SK-N-SH (cell line): ENCODE data around the gene EDIL3. TPM values are rescaled to one million over a fixed set of nuclear protein-coding genes. Genes with fewer than 3 reads are reported as not detected.
A peak's percentile ranks its signal among the peaks of the same experiment; 100 is the strongest.

Source experiments
- CTCF ChIA-PET: fragments of 300-600, 350-600 bp; formaldehyde crosslinking; extraction: SDS; loops from one replicate; lab custom pipeline; 2021; lab: Yijun Ruan, JAX
- POLR2A ChIA-PET: fragments of 350-600 bp; sonication (Branson Sonifier 250); formaldehyde crosslinking; extraction: SDS; loops from one replicate; lab custom pipeline; 2020; ENCODE audit warnings: antibody characterized with exemption, inconsistent platforms; lab: Yijun Ruan, JAX
- DNase-seq: peaks from one replicate; pipeline ENCODE4 v3.0.0; 2012
- H2AFZ ChIP-seq: fragments of 200-600 bp; sonication (generic); 2 replicates; pipeline ENCODE4 v1.8.1; 2016; ENCODE audit warnings: antibody characterized with exemption, mild to moderate bottlenecking, low read depth
- H3F3A ChIP-seq: fragments of 200-600 bp; sonication (generic); replicated peaks from 2 replicates; pipeline ENCODE3; 2016; ENCODE audit warnings: antibody characterized with exemption, mild to moderate bottlenecking; ENCODE audit not compliant: insufficient read depth
- H3K27ac ChIP-seq, 2 experiments: fragments of 200-500 bp in 1 of 2; fragments of 200-600 bp in 1 of 2; sonication (Bioruptor generic) in 1 of 2; sonication (generic), shearing (Covaris generic) in 1 of 2; 2 replicates each; pipeline versions ENCODE4 v1.5.1 to v1.6.1; 2014 to 2016; ENCODE audit warnings: low read depth in 2 of 2, inconsistent platforms in 1 of 2, low read length in 1 of 2, mild to moderate bottlenecking in 1 of 2, mixed read lengths in 1 of 2
- H3K27me3 ChIP-seq: fragments of 200-600 bp; sonication (generic), shearing (Covaris generic); 2 replicates; pipeline ENCODE4 v1.6.1; 2016; ENCODE audit warnings: mixed run types; ENCODE audit not compliant: insufficient read depth
- H3K36me3 ChIP-seq, 2 experiments: fragments of 200-500 bp in 1 of 2; fragments of 200-600 bp in 1 of 2; sonication (Bioruptor generic) in 1 of 2; sonication (generic) in 1 of 2; replicated peaks in 1 of 2; 2 replicates each; pipeline versions ENCODE3 to v1.5.1; 2014 to 2016; ENCODE audit warnings: low read length in 1 of 2, mild to moderate bottlenecking in 1 of 2; ENCODE audit not compliant: insufficient read depth in 2 of 2, control insufficient read depth in 1 of 2
- H3K4me1 ChIP-seq, 2 experiments: fragments of 200-500 bp in 1 of 2; fragments of 200-600 bp in 1 of 2; sonication (Bioruptor generic) in 1 of 2; sonication (generic), shearing (Covaris generic) in 1 of 2; 2 replicates each; pipeline versions ENCODE4 v1.5.1 to v1.6.1; 2014 to 2016; ENCODE audit warnings: low read depth in 1 of 2, low read length in 1 of 2, mixed run types in 1 of 2; ENCODE audit not compliant: insufficient read depth in 2 of 2, control insufficient read depth in 1 of 2
- H3K4me2 ChIP-seq: fragments of 200-600 bp; sonication (generic), shearing (Covaris generic); 2 replicates; pipeline ENCODE4 v1.6.1; 2017; ENCODE audit warnings: mixed run types
- H3K4me3 ChIP-seq, 2 experiments: fragments of 200-500 bp in 1 of 2; fragments of 200-600 bp in 1 of 2; sonication (Bioruptor generic) in 1 of 2; sonication (generic), shearing (Covaris generic) in 1 of 2; 2 replicates each; pipeline versions ENCODE4 v1.5.1 to v1.8.1; 2014 to 2016; ENCODE audit warnings: low read depth in 2 of 2, inconsistent platforms in 1 of 2, low read length in 1 of 2, mild to moderate bottlenecking in 1 of 2, mixed read lengths in 1 of 2, moderate library complexity in 1 of 2
- H3K79me2 ChIP-seq: fragments of 200-600 bp; sonication (generic); 2 replicates; pipeline ENCODE4 v1.8.1; 2017; ENCODE audit warnings: mild to moderate bottlenecking; ENCODE audit not compliant: insufficient read depth
- H3K9ac ChIP-seq: fragments of 200-600 bp; sonication (generic); 2 replicates; pipeline ENCODE4 v1.6.1; 2017; ENCODE audit warnings: mixed run types
- H3K9me2 ChIP-seq: fragments of 200-600 bp; sonication (generic); 2 replicates; pipeline ENCODE4 v1.6.1; 2017; ENCODE audit warnings: mixed run types
- H3K9me3 ChIP-seq: fragments of 200-600 bp; sonication (generic); 2 replicates; pipeline ENCODE4 v1.6.1; 2017; ENCODE audit warnings: mixed run types, mild to moderate bottlenecking, moderate library complexity
- H4K20me1 ChIP-seq: fragments of 200-600 bp; sonication (generic); 2 replicates; pipeline ENCODE4 v1.6.1; 2017; ENCODE audit warnings: mild to moderate bottlenecking, mixed run types; ENCODE audit not compliant: insufficient read depth
- EP300 ChIP-seq, 2 experiments: IDR thresholded peaks; 2 replicates each; pipeline versions ENCODE4 v1.4.0 to v1.6.1; 2012; ENCODE audit warnings: borderline replicate concordance in 1 of 2, low read depth in 1 of 2, low read length in 1 of 2
- EZH2phosphoT487 ChIP-seq: fragments of 200-600 bp; sonication (generic); IDR thresholded peaks from 2 replicates; pipeline ENCODE4 v1.6.1; 2017; ENCODE audit warnings: low read depth, mixed run types, mild to moderate bottlenecking, antibody characterized with exemption, moderate library complexity, borderline replicate concordance
- FOXJ3 ChIP-seq: sonication (generic); formaldehyde crosslinking; IDR thresholded peaks from 2 replicates; pipeline ENCODE4 v1.5.1; 2020; ENCODE audit warnings: mild to moderate bottlenecking, missing genetic modification reagents
- GABPA ChIP-seq: IDR thresholded peaks from 2 replicates; pipeline ENCODE4 v1.4.0; 2012; ENCODE audit warnings: low read depth, mild to moderate bottlenecking
- GATA2 ChIP-seq: sonication (generic); formaldehyde crosslinking; IDR thresholded peaks from 2 replicates; pipeline ENCODE4 v1.5.0; 2020; ENCODE audit warnings: mild to moderate bottlenecking, missing genetic modification reagents
- MEF2A ChIP-seq: IDR thresholded peaks from 2 replicates; pipeline ENCODE4 v1.4.0; 2012; ENCODE audit warnings: low read depth, borderline replicate concordance
- MXI1 ChIP-seq: IDR thresholded peaks from 2 replicates; pipeline ENCODE4 v1.6.1; 2012; ENCODE audit warnings: mild to moderate bottlenecking, low read depth, low read length, improper control_type of control experiment
- NFIC ChIP-seq: IDR thresholded peaks from 2 replicates; pipeline ENCODE4 v1.4.0; 2012; ENCODE audit warnings: borderline replicate concordance
- NRF1 ChIP-seq: IDR thresholded peaks from 2 replicates; pipeline ENCODE4 v1.6.1; 2012; ENCODE audit warnings: low read depth, mild to moderate bottlenecking, low read length
- RAD21 ChIP-seq: IDR thresholded peaks from 2 replicates; pipeline ENCODE4 v1.6.1; 2012; ENCODE audit warnings: mild to moderate bottlenecking, low read length
- RXRA ChIP-seq: IDR thresholded peaks from 2 replicates; pipeline ENCODE4 v1.4.0; 2012; ENCODE audit warnings: low read depth, mild to moderate bottlenecking, borderline replicate concordance
- SMC3 ChIP-seq: IDR thresholded peaks from 2 replicates; pipeline ENCODE4 v1.6.1; 2012; ENCODE audit warnings: low read depth, low read length, improper control_type of control experiment
- TCF12 ChIP-seq: IDR thresholded peaks from 2 replicates; pipeline ENCODE4 v1.4.0; 2012
- TEAD4 ChIP-seq: IDR thresholded peaks from 2 replicates; pipeline ENCODE4 v1.4.0; 2012; ENCODE audit warnings: mild to moderate bottlenecking, borderline replicate concordance; ENCODE audit not compliant: insufficient read depth
- YY1 ChIP-seq: IDR thresholded peaks from 2 replicates; pipeline ENCODE4 v1.4.0; 2012; ENCODE audit warnings: low read depth, mild to moderate bottlenecking
- WGBS: methylation state at CpG from one replicate; pipeline ENCODE4 v1.1.6; 2017; ENCODE audit warnings: low lambda C conversion rate; 5-methylcytosine and 5-hydroxymethylcytosine counted together
- polyA plus RNA-seq, 3 experiments: library from polyadenylated mRNA; depleted of rRNA; stranded (reverse); fragments of >200 nt; gene quantifications; 2 replicates each; pipeline ENCODE4 v1.2.3, GENCODE V29; 2012
- TF ChIP-seq, protein P1 (sequence below): IDR thresholded peaks from 2 replicates; pipeline ENCODE4 v1.4.0; 2012; ENCODE audit warnings: low read depth, borderline replicate concordance
- TF ChIP-seq, protein P2 (sequence below): IDR thresholded peaks from 2 replicates; pipeline ENCODE4; 2012
- TF ChIP-seq, protein P3 (sequence below): fragments of 200-600 bp; sonication (generic); IDR thresholded peaks from 2 replicates; pipeline ENCODE4 v1.6.1; 2017; ENCODE audit warnings: antibody characterized with exemption, mild to moderate bottlenecking, moderate library complexity
- TF ChIP-seq, protein P4 (sequence below): fragments of 150-350 bp; IDR thresholded peaks from 2 replicates; pipeline ENCODE4 v1.6.1; 2016; ENCODE audit warnings: mild to moderate bottlenecking, low read depth, low read length
- TF ChIP-seq, protein P5 (sequence below): IDR thresholded peaks from 2 replicates; pipeline ENCODE4 v1.4.0; 2012; ENCODE audit warnings: low read depth, borderline replicate concordance

The EDIL3 gene
- polyA plus RNA-seq, 1 of the 3 experiments (the other 2 are of a cell fraction): 51.5 TPM

DNA sequence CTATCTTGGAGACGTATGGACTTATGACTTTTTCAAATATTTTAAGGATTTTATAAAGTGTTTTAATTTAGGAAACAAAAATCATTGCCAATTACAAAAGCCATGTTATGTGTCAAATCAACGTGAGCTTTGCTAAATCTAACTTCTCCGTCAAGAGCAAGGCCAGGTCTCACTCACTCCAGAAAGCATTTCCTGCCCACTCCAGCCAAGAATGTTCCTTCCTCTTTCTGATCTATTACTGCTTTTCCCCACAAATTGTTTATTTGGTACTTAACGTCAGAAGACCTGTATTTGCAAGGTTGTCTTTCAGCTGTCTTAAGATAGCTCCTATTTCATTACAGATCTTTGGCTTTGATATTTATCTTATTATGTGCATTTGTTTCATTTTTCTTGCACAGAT is 470.5 kb downstream of the EDIL3 start:
- H3K9me3 ChIP-seq: no peaks in the 10 kb centered on the region
- H3F3A ChIP-seq: peaks cover 8% of the 10 kb centered on the region
- H3K4me1 ChIP-seq: peaks cover 4 to 43% of the 10 kb centered on the region in 2 experiments; a peak in 3 of 4 replicates
- H3K27ac ChIP-seq: peak overlapping the region in 1 of 2 experiments; percentile 99; a peak in 3 of 4 replicates
- no peak for DNase-seq
- H3K79me2 ChIP-seq: no peaks in the 10 kb centered on the region
- H3K36me3 ChIP-seq: no peaks in the 10 kb centered on the region
- H3K4me2 ChIP-seq: peak overlapping the region; percentile 17; the same call in 1 of the 2 replicates
- H3K9ac ChIP-seq: no peak overlapping the region
- no peaks in the 10 kb centered on the region for H3K9me2 ChIP-seq
- no peak overlapping the region for H3K4me3 ChIP-seq
- 58% methylated on average over 4 of the region's 4 CpGs for WGBS
- H3K27me3 ChIP-seq: no peaks in the 10 kb centered on the region
- POLR2A ChIA-PET: no interaction called here
- CTCF ChIA-PET: interaction anchor here (9.3 kb wide), 1 partner anchor 14 kb away, joined by 57 read pairs; no protein-coding TSS in a partner anchor
- no peaks in the 10 kb centered on the region for H4K20me1 ChIP-seq
- no peak for TF ChIP-seq YY1
- TF ChIP-seq FOXJ3 (CRISPR knock-in tag): no peak
- no peak for TF ChIP-seq GATA2
- TF ChIP-seq EP300 (IDR thresholded peaks at IDR 0.05; ENCODE audit: borderline replicate concordance in 1 of 2, low read depth in 1 of 2, low read length in 1 of 2): no peak; a peak in 1 of 4 replicates
- TF ChIP-seq SMC3: no peak
- no peak for TF ChIP-seq RXRA
- H2AFZ ChIP-seq: 0 out of 2 replicates have a peak overlapping the region, but pooled peaks have one; percentile 26

DNA sequence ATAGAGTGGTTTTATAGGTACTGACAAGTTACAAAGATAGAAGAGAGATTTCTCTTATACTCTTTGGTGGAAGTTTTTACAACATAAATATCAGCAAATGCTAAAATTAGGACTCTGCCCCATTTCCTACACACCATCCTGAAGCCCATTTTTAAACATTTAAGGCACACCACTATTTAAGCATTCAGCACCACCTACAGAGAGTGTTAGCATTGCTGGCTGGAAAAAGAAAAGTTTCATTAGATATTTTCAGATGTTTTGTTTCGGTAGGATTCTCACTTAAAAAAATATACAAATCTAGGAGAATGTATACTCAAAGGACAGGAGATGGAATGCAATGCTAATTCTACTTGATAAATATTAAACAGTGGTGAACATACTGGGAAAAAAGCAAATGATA is 471.1 kb downstream of the EDIL3 start:
- Histone ChIP-seq H3K9me2 (no peaks in the 10 kb centered on the region), H4K20me1 (no peaks in the 10 kb centered on the region), H3F3A (peaks cover 2% of the 10 kb centered on the region), H3K9ac (no peak overlapping the region), H3K79me2 (no peaks in the 10 kb centered on the region), H2AFZ (no peak overlapping the region), H3K4me1 (peaks cover 1 to 37% of the 10 kb centered on the region in 2 experiments; a peak in 3 of 4 replicates), H3K9me3 (no peaks in the 10 kb centered on the region), H3K36me3 (no peaks in the 10 kb centered on the region), H3K4me2 (no peak overlapping the region), H3K27me3 (no peaks in the 10 kb centered on the region), H3K4me3 (no peak overlapping the region), H3K27ac (peak overlapping the region in 1 of 2 experiments; percentile 99; a peak in 1 of 4 replicates)
- ChIA-PET CTCF (interaction anchor here (1.0 to 9.3 kb wide), 2 partner anchors 14 to 315 kb away, joined by 3 to 57 read pairs; no protein-coding TSS in a partner anchor), POLR2A (no interaction called here)
- DNase-seq: no peak
- TF ChIP-seq, protein P1, sequence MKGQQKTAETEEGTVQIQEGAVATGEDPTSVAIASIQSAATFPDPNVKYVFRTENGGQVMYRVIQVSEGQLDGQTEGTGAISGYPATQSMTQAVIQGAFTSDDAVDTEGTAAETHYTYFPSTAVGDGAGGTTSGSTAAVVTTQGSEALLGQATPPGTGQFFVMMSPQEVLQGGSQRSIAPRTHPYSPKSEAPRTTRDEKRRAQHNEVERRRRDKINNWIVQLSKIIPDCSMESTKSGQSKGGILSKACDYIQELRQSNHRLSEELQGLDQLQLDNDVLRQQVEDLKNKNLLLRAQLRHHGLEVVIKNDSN: no peak
- no peak for TF ChIP-seq EZH2phosphoT487
- no peak for TF ChIP-seq MXI1
- TF ChIP-seq TEAD4: no peak
- no peak for TF ChIP-seq YY1
- no peak for TF ChIP-seq GABPA
- TF ChIP-seq, protein P2, sequence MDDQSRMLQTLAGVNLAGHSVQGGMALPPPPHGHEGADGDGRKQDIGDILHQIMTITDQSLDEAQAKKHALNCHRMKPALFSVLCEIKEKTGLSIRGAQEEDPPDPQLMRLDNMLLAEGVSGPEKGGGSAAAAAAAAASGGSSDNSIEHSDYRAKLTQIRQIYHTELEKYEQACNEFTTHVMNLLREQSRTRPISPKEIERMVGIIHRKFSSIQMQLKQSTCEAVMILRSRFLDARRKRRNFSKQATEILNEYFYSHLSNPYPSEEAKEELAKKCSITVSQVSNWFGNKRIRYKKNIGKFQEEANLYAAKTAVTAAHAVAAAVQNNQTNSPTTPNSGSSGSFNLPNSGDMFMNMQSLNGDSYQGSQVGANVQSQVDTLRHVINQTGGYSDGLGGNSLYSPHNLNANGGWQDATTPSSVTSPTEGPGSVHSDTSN: no peak
- TF ChIP-seq TCF12: no peak
- TF ChIP-seq, protein P3, sequence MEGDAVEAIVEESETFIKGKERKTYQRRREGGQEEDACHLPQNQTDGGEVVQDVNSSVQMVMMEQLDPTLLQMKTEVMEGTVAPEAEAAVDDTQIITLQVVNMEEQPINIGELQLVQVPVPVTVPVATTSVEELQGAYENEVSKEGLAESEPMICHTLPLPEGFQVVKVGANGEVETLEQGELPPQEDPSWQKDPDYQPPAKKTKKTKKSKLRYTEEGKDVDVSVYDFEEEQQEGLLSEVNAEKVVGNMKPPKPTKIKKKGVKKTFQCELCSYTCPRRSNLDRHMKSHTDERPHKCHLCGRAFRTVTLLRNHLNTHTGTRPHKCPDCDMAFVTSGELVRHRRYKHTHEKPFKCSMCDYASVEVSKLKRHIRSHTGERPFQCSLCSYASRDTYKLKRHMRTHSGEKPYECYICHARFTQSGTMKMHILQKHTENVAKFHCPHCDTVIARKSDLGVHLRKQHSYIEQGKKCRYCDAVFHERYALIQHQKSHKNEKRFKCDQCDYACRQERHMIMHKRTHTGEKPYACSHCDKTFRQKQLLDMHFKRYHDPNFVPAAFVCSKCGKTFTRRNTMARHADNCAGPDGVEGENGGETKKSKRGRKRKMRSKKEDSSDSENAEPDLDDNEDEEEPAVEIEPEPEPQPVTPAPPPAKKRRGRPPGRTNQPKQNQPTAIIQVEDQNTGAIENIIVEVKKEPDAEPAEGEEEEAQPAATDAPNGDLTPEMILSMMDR: no peak
- TF ChIP-seq NFIC: no peak
- TF ChIP-seq RXRA: no peak
- no peak for TF ChIP-seq GATA2
- no peak for TF ChIP-seq NRF1
- TF ChIP-seq, protein P4, sequence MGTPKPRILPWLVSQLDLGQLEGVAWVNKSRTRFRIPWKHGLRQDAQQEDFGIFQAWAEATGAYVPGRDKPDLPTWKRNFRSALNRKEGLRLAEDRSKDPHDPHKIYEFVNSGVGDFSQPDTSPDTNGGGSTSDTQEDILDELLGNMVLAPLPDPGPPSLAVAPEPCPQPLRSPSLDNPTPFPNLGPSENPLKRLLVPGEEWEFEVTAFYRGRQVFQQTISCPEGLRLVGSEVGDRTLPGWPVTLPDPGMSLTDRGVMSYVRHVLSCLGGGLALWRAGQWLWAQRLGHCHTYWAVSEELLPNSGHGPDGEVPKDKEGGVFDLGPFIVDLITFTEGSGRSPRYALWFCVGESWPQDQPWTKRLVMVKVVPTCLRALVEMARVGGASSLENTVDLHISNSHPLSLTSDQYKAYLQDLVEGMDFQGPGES: no peak
- TF ChIP-seq, protein P5, sequence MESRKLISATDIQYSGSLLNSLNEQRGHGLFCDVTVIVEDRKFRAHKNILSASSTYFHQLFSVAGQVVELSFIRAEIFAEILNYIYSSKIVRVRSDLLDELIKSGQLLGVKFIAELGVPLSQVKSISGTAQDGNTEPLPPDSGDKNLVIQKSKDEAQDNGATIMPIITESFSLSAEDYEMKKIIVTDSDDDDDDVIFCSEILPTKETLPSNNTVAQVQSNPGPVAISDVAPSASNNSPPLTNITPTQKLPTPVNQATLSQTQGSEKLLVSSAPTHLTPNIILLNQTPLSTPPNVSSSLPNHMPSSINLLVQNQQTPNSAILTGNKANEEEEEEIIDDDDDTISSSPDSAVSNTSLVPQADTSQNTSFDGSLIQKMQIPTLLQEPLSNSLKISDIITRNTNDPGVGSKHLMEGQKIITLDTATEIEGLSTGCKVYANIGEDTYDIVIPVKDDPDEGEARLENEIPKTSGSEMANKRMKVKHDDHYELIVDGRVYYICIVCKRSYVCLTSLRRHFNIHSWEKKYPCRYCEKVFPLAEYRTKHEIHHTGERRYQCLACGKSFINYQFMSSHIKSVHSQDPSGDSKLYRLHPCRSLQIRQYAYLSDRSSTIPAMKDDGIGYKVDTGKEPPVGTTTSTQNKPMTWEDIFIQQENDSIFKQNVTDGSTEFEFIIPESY: no peak
- TF ChIP-seq RAD21: no peak
- no peak for TF ChIP-seq FOXJ3 (CRISPR knock-in tag)
- TF ChIP-seq MEF2A: no peak
- WGBS: 81% methylated on average over 1 of the region's 1 CpG
